DOHH2 (cell line): ENCODE measurements around the gene STPG1.
A peak's percentile ranks its signal among the peaks of the same experiment; 100 is the strongest.

Source experiments
- H3F3A ChIP-seq: fragments of 200-600 bp; sonication (generic), shearing (Covaris generic); 2 replicates; pipeline ENCODE4 v1.6.0; 2016; ENCODE audit warnings: antibody characterized with exemption, mild to moderate bottlenecking; ENCODE audit not compliant: control insufficient read depth, insufficient read depth
- H3K27ac ChIP-seq: fragments of 200-600 bp; sonication (generic); 2 replicates; pipeline ENCODE4 v1.5.1; 2014; ENCODE audit warnings: low read depth, mild to moderate bottlenecking, low read length, moderate library complexity
- H3K27me3 ChIP-seq: fragments of 200-600 bp; sonication (generic); 2 replicates; pipeline ENCODE4 v1.6.1; 2014; ENCODE audit warnings: mild to moderate bottlenecking, low read length, mixed read lengths; ENCODE audit not compliant: control insufficient read depth
- H3K36me3 ChIP-seq: fragments of 200-600 bp; sonication (generic); 2 replicates; pipeline ENCODE4 v1.6.1; 2014; ENCODE audit warnings: mild to moderate bottlenecking, low read length, moderate library complexity, mixed read lengths; ENCODE audit not compliant: control insufficient read depth
- H3K4me1 ChIP-seq: fragments of 200-600 bp; sonication (generic); 2 replicates; pipeline ENCODE4 v1.6.1; 2014; ENCODE audit warnings: mild to moderate bottlenecking, low read length, mixed read lengths; ENCODE audit not compliant: control insufficient read depth
- H3K4me2 ChIP-seq: fragments of 200-600 bp; sonication (generic); 2 replicates; pipeline ENCODE4 v1.6.0; 2014; ENCODE audit warnings: mild to moderate bottlenecking, low read length, moderate library complexity
- H3K4me3 ChIP-seq: fragments of 200-600 bp; sonication (generic); 2 replicates; pipeline ENCODE4 v1.5.1; 2014; ENCODE audit warnings: mild to moderate bottlenecking, low read length, mixed read lengths
- H3K79me2 ChIP-seq: fragments of 200-600 bp; sonication (generic); 2 replicates; pipeline ENCODE4 v1.6.1; 2014; ENCODE audit warnings: mild to moderate bottlenecking, low read length, mixed read lengths; ENCODE audit not compliant: control insufficient read depth
- H3K9me2 ChIP-seq: fragments of 200-600 bp; sonication (generic); replicated peaks from 2 replicates; pipeline ENCODE4 v1.6.1; 2014; ENCODE audit warnings: mild to moderate bottlenecking, low read length, mixed read lengths; ENCODE audit not compliant: control insufficient read depth
- H3K9me3 ChIP-seq: fragments of 200-600 bp; sonication (generic); 2 replicates; pipeline ENCODE4 v1.6.1; 2014; ENCODE audit warnings: antibody characterized with exemption, low read length, mixed read lengths; ENCODE audit not compliant: control insufficient read depth, insufficient read depth
- H4K20me1 ChIP-seq: fragments of 200-600 bp; sonication (generic); 2 replicates; pipeline ENCODE4 v1.6.0; 2014; ENCODE audit warnings: low read depth, mild to moderate bottlenecking, antibody characterized with exemption, low read length, moderate library complexity; ENCODE audit not compliant: control insufficient read depth, insufficient read depth
- CTCF ChIP-seq: fragments of 200-600 bp; sonication (generic); IDR thresholded peaks from one replicate; pipeline ENCODE4 v1.5.1; 2014; ENCODE audit warnings: antibody characterized with exemption, mild to moderate bottlenecking, low read depth, low read length; ENCODE audit not compliant: poor library complexity, severe bottlenecking
- EZH2phosphoT487 ChIP-seq: fragments of 200-600 bp; sonication (generic); IDR thresholded peaks from 2 replicates; pipeline ENCODE4 v1.6.1; 2017; ENCODE audit warnings: borderline replicate concordance, mild to moderate bottlenecking, antibody characterized with exemption, low read length, moderate library complexity, mixed read lengths

The STPG1 gene

GRCh38 chr1:24418898-24419628 is 5.5 kb upstream of the STPG1 start:
- Histone ChIP-seq H3K27me3 (no peaks in the 10 kb centered on the region), H3K79me2 (peaks cover 36% of the 10 kb centered on the region), H3K9me3 (no peaks in the 10 kb centered on the region), H3F3A (peaks cover 3% of the 10 kb centered on the region; the same call in 1 of the 2 replicates), H3K4me2 (no peak overlapping the region), H3K27ac (no peak overlapping the region), H4K20me1 (no peaks in the 10 kb centered on the region), H3K4me1 (peaks cover 22% of the 10 kb centered on the region), H3K9me2 (no peaks in the 10 kb centered on the region), H3K4me3 (no peak overlapping the region), H3K36me3 (peaks cover 30% of the 10 kb centered on the region)
- TF ChIP-seq CTCF: no peak
- no peak for TF ChIP-seq EZH2phosphoT487

GRCh38 chr1:24417681-24418080 is 4.1 kb upstream of the STPG1 start:
- H3K4me2 ChIP-seq: peak overlapping the region; percentile 81
- H3K9me2 ChIP-seq: no peaks in the 10 kb centered on the region
- no peaks in the 10 kb centered on the region for H3K9me3 ChIP-seq
- H3K4me1 ChIP-seq: peaks cover 31% of the 10 kb centered on the region
- no peaks in the 10 kb centered on the region for H4K20me1 ChIP-seq
- no peak for TF ChIP-seq CTCF
- TF ChIP-seq EZH2phosphoT487: no peak
- no peak overlapping the region for H3K27ac ChIP-seq
- H3K4me3 ChIP-seq: peak overlapping the region; percentile 96
- H3K36me3 ChIP-seq: peaks cover 30% of the 10 kb centered on the region
- peaks cover 3% of the 10 kb centered on the region; the same call in 1 of the 2 replicates for H3F3A ChIP-seq
- no peaks in the 10 kb centered on the region for H3K27me3 ChIP-seq
- peaks cover 43% of the 10 kb centered on the region for H3K79me2 ChIP-seq

- Histone ChIP-seq H3K4me2 (peak overlapping the region; percentile 81), H3K27me3 (no peaks in the 10 kb centered on the region), H3K4me3 (peak overlapping the region; percentile 96), H3K9me3 (no peaks in the 10 kb centered on the region), H3K9me2 (no peaks in the 10 kb centered on the region), H3F3A (peaks cover 5% of the 10 kb centered on the region), H3K27ac (peak overlapping the region; percentile 17), H4K20me1 (no peaks in the 10 kb centered on the region), H3K79me2 (peaks cover 47% of the 10 kb centered on the region), H3K36me3 (peaks cover 29% of the 10 kb centered on the region), H3K4me1 (peaks cover 39% of the 10 kb centered on the region)
- no peak for TF ChIP-seq EZH2phosphoT487
- TF ChIP-seq CTCF: no peak
Measured at GRCh38 chr1:24416666-24417391, 3.2 kb upstream of the STPG1 start.
